ENCODE measurements around the gene KLHL17.

- TF ChIP-seq TAF1 (IDR thresholded peaks at IDR 0.05; ENCODE audit: low read depth) = no peak
- TF ChIP-seq REST (IDR thresholded peaks at IDR 0.05; ENCODE audit: low read depth) = no peak
- TF ChIP-seq YY1 (IDR thresholded peaks at IDR 0.05; ENCODE audit: low read depth) = no peak
- no peak for TF ChIP-seq USF1 (IDR thresholded peaks at IDR 0.05)
- TF ChIP-seq EP300 (IDR thresholded peaks at IDR 0.05; ENCODE audit: borderline replicate concordance) = no peak
- TF ChIP-seq, protein P1, sequence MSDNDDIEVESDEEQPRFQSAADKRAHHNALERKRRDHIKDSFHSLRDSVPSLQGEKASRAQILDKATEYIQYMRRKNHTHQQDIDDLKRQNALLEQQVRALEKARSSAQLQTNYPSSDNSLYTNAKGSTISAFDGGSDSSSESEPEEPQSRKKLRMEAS (IDR thresholded peaks at IDR 0.05) = no peak
- TF ChIP-seq TCF12 (IDR thresholded peaks at IDR 0.05; ENCODE audit: low read depth) = no peak
- TF ChIP-seq FOXM1 (IDR thresholded peaks at IDR 0.05; ENCODE audit: borderline replicate concordance, low read depth) = no peak
- no peak for TF ChIP-seq NFIC (IDR thresholded peaks at IDR 0.05)
- TF ChIP-seq EGR1 (IDR thresholded peaks at IDR 0.05) = no peak
- TF ChIP-seq CREB1 (IDR thresholded peaks at IDR 0.05; ENCODE audit: low read depth) = no peak
These were observed 10.8 kb downstream of the KLHL17 start for GRCh38 chr1:970973-971730.

All from Ishikawa (cell line).